HEK293T (cell line): ENCODE measurements around the gene TEKT3.

Source experiments
- CTCF ChIA-PET: fragments of 350-600 bp; formaldehyde crosslinking; extraction: SDS; loops from one replicate; lab custom pipeline; 2021; ENCODE audit warnings: antibody characterized with exemption, inconsistent platforms; lab: Yijun Ruan, JAX
- POLR2A ChIA-PET: fragments of 350-600 bp; formaldehyde crosslinking; extraction: SDS; loops from one replicate; lab custom pipeline; 2020; ENCODE audit warnings: antibody characterized with exemption, inconsistent platforms; lab: Yijun Ruan, JAX
- DNase-seq: peaks from one replicate; pipeline ENCODE4 v3.0.0; 2012; ENCODE audit warnings: mixed read lengths; ENCODE audit errors: extremely low spot score
- ARNT ChIP-seq: fragments of 450-650 bp; IDR thresholded peaks from 2 replicates; pipeline ENCODE4 v1.6.1; 2017; ENCODE audit warnings: mild to moderate bottlenecking
- BHLHE40 ChIP-seq: fragments of 450-650 bp; IDR thresholded peaks from 2 replicates; pipeline ENCODE4 v1.6.1; 2016; ENCODE audit warnings: mild to moderate bottlenecking, moderate library complexity, borderline replicate concordance
- CTBP1 ChIP-seq: fragments of 450-650 bp; IDR thresholded peaks from 2 replicates; pipeline ENCODE4 v1.6.1; 2016; ENCODE audit warnings: borderline replicate concordance
- ELF4 ChIP-seq: fragments of 450-650 bp; IDR thresholded peaks from 2 replicates; pipeline ENCODE4 v1.6.1; 2017; ENCODE audit warnings: antibody characterized with exemption
- FOXA1 ChIP-seq: fragments of 450-650 bp; IDR thresholded peaks from 2 replicates; pipeline ENCODE4 v1.6.1; 2016; ENCODE audit warnings: mild to moderate bottlenecking
- FOXK2 ChIP-seq: fragments of 450-650 bp; IDR thresholded peaks from 2 replicates; pipeline ENCODE4 v1.6.1; 2016; ENCODE audit warnings: mild to moderate bottlenecking
- FOXM1 ChIP-seq: fragments of 450-650 bp; IDR thresholded peaks from 2 replicates; pipeline ENCODE4 v1.6.1; 2017; ENCODE audit warnings: mild to moderate bottlenecking, borderline replicate concordance
- HDGF ChIP-seq: fragments of 450-650 bp; IDR thresholded peaks from 2 replicates; pipeline ENCODE4 v1.6.1; 2017; ENCODE audit warnings: antibody characterized with exemption, borderline replicate concordance
- L3MBTL2 ChIP-seq: fragments of 450-650 bp; conservative IDR thresholded peaks from 2 replicates; pipeline ENCODE4 v1.6.1; 2016; ENCODE audit warnings: mild to moderate bottlenecking
- LEF1 ChIP-seq: fragments of 450-650 bp; IDR thresholded peaks from 2 replicates; pipeline ENCODE4 v1.6.1; 2017; ENCODE audit warnings: mild to moderate bottlenecking, borderline replicate concordance
- NFRKB ChIP-seq: fragments of 450-650 bp; IDR thresholded peaks from 2 replicates; pipeline ENCODE4 v1.6.1; 2016; ENCODE audit warnings: mild to moderate bottlenecking, moderate library complexity
- SP1 ChIP-seq: fragments of 450-650 bp; IDR thresholded peaks from 2 replicates; pipeline ENCODE4 v1.6.1; 2017
- SUZ12 ChIP-seq: fragments of 450-650 bp; IDR thresholded peaks from 2 replicates; pipeline ENCODE4 v1.6.1; 2016; ENCODE audit warnings: mild to moderate bottlenecking
- TARDBP ChIP-seq: fragments of 450-650 bp; IDR thresholded peaks from 2 replicates; pipeline ENCODE4 v1.6.1; 2016
- ZNF384 ChIP-seq: fragments of 450-650 bp; IDR thresholded peaks from 2 replicates; pipeline ENCODE4 v1.6.1; 2016
- TF ChIP-seq, protein P1 (sequence below): fragments of 450-650 bp; IDR thresholded peaks from 2 replicates; pipeline ENCODE4 v1.6.1; 2016

The TEKT3 gene

DNA sequence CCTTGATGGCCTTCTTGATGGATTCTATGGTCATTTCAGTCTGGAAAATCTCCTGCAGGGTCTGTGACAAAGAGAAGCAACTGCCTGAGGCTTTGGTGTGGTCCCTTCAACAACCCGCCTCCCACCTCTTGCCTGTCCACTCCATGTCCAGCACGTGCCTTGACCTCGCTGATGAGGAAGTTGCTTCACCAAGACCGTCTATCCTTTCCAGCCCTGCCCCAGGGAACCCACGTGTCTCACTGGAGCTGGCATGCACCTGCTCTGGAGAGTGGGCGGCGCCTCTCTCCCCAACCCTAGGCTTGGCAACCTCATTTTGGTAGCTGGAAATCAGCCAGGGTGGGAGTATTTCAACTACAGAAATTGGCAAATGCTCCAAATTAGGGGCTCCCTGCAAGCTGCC, 32.6 kb downstream of the TEKT3 start:
- no peak for DNase-seq
- POLR2A ChIA-PET: no interaction called here
- CTCF ChIA-PET: no interaction called here
- no peak for TF ChIP-seq L3MBTL2
- no peak for TF ChIP-seq FOXK2
- no peak for TF ChIP-seq FOXA1
- TF ChIP-seq BHLHE40: no peak
- TF ChIP-seq TARDBP: no peak
- TF ChIP-seq, protein P1, sequence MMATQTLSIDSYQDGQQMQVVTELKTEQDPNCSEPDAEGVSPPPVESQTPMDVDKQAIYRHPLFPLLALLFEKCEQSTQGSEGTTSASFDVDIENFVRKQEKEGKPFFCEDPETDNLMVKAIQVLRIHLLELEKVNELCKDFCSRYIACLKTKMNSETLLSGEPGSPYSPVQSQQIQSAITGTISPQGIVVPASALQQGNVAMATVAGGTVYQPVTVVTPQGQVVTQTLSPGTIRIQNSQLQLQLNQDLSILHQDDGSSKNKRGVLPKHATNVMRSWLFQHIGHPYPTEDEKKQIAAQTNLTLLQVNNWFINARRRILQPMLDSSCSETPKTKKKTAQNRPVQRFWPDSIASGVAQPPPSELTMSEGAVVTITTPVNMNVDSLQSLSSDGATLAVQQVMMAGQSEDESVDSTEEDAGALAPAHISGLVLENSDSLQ: no peak
- no peak for TF ChIP-seq CTBP1
- no peak for TF ChIP-seq ZNF384
- no peak for TF ChIP-seq ARNT
- no peak for TF ChIP-seq HDGF
- no peak for TF ChIP-seq SUZ12
- TF ChIP-seq ELF4: no peak
- no peak for TF ChIP-seq NFRKB

DNA sequence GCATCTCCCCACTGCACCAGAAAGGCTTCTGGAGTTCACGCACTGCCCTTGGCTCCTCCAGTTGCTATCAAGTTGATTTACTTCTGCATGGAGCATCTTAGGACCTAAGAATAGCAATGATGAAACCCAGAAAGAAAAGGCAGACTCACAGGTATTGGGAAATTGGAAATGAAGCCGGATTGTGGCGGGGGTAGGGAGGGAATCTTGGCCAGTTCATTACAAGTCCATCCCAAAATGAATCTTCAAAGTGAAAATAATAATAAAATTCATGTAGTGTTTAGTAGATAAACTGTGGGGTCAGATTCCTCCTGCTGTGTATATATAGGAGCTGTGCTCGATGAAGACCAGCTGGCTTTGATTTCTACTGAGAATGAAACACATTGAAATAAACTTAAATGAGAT, 33.7 kb downstream of the TEKT3 start:
- no peak for DNase-seq
- ChIA-PET CTCF (no interaction called here), POLR2A (no interaction called here)
- no peak for TF ChIP-seq LEF1
- TF ChIP-seq L3MBTL2: no peak
- no peak for TF ChIP-seq FOXK2
- TF ChIP-seq, protein P1: no peak
- TF ChIP-seq FOXM1: no peak
- no peak for TF ChIP-seq FOXA1
- TF ChIP-seq NFRKB: no peak
- no peak for TF ChIP-seq ELF4
- no peak for TF ChIP-seq CTBP1
- no peak for TF ChIP-seq TARDBP
- TF ChIP-seq ZNF384: no peak
- TF ChIP-seq ARNT: no peak
- TF ChIP-seq SP1: no peak
- no peak for TF ChIP-seq HDGF
- TF ChIP-seq SUZ12: no peak
- no peak for TF ChIP-seq BHLHE40

DNA sequence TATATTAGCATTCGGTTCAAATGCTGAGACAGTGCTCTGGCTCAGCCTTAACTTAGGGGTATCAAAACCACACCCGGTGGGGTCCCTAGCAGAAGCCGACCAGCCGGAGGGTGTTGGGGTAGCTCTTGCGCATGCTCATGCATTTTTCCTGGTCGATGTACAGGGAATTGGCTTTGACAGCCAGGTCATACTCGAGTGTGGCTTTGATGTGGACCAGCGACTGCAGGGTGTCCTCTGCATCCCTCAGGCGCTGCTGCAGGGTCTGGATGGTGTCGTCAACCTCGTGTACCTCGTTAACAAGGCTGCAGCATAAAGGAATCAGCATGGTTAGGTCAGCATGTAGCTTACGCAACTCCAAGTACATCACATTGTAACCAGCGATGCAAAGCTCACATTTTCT, 37.5 kb downstream of the TEKT3 start:
- no peak for TF ChIP-seq ELF4
- TF ChIP-seq ZNF384: no peak
- no peak for TF ChIP-seq LEF1
- no peak for TF ChIP-seq FOXM1
- no peak for TF ChIP-seq SUZ12
- TF ChIP-seq BHLHE40: no peak
- no peak for TF ChIP-seq L3MBTL2
- ChIA-PET POLR2A (no interaction called here), CTCF (no interaction called here)
- DNase-seq: no peak

DNA sequence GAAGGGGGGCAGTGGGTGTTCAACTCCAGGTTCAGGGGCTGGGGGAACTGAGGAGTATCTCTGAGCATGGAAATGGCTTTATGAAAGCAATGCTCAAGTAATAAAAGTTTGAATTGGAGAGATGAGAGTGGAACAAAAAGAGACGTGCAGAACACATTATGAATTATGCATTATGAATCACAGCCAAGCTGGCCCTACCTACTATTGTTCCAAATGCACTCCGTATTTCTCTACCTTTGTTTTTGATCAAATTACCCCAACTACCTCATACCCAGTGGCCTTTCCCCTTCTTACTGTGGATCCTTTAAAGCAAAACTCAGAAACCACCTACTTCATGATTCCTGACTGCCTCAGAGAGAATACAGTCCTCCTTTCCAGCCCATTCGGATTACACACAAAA, 38.1 kb downstream of the TEKT3 start:
- ChIA-PET POLR2A (no interaction called here), CTCF (no interaction called here)
- no peak for TF ChIP-seq SP1
- no peak for TF ChIP-seq SUZ12
- TF ChIP-seq FOXM1: no peak
- TF ChIP-seq HDGF: no peak
- no peak for TF ChIP-seq ZNF384
- no peak for TF ChIP-seq ARNT
- no peak for TF ChIP-seq BHLHE40
- TF ChIP-seq CTBP1: no peak
- no peak for TF ChIP-seq TARDBP
- DNase-seq: no peak

DNA sequence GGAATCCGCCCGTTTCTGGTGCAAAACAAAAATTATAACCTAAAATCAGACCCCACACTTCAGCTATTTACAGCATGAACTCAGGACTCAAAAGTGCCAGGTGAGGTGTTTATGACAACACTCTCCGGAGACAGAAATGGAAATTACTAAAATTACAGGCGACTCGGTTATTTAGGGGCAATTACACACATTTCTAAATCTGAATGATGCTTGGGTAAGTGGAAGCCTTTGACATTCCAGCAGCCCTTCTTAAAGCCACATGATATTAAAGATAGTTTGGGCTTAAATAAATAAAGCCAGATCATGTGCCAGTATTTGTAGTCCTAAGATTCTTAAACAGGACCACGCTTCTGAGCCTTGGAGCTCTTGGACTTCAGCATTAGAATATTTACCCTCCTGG, 39.6 kb downstream of the TEKT3 start:
- TF ChIP-seq SP1 (no peak), FOXK2 (no peak), TARDBP (no peak), FOXA1 (no peak), HDGF (no peak), ZNF384 (no peak), LEF1 (no peak), FOXM1 (no peak), ELF4 (no peak), NFRKB (no peak), CTBP1 (no peak), BHLHE40 (no peak), SUZ12 (no peak), L3MBTL2 (no peak)
- TF ChIP-seq, protein P1: no peak
- ChIA-PET POLR2A (no interaction called here), CTCF (no interaction called here)
- no peak for DNase-seq

DNA sequence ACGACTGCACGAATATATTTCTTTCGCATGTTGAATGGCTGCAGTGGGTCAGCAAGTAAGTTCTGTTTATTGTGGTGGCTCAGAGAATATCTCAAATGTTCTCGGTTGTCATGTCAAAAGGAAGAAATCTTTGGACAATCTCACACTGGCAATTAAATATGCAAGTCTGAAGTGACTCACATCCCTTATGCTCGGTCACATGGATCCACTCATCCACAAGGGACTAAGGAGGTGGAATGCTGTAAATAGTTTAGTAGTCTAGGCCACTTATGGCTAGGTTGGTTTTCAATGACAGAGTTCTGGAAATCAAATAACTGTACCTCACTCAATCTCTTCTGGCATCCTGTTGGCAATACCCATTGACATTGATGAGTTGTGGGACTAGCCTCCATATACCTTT, 43.2 kb downstream of the TEKT3 start:
- CTCF ChIA-PET: no interaction called here
- no peak for DNase-seq
- POLR2A ChIA-PET: no interaction called here
- TF ChIP-seq ZNF384 (no peak), LEF1 (no peak), FOXA1 (no peak), SP1 (no peak), NFRKB (no peak), TARDBP (no peak), L3MBTL2 (no peak), SUZ12 (no peak), CTBP1 (no peak), FOXK2 (no peak), BHLHE40 (no peak), ARNT (no peak), HDGF (no peak), FOXM1 (no peak), ELF4 (no peak)
- TF ChIP-seq, protein P1: no peak
